DND-41 (cell line): ENCODE results near the gene VAPA.

Experiments
- EZH2 ChIP-seq: IDR thresholded peaks from 3 replicates; pipeline ENCODE4 v1.6.1; 2012; ENCODE audit warnings: borderline replicate concordance, low read depth, mild to moderate bottlenecking, moderate library complexity, low read length, inconsistent platforms; ENCODE audit not compliant: severe bottlenecking
- TF ChIP-seq, protein P1 (sequence below): IDR thresholded peaks from 2 replicates; pipeline ENCODE4 v1.5.1; 2012; ENCODE audit warnings: borderline replicate concordance, low read length, moderate library complexity, mild to moderate bottlenecking; ENCODE audit not compliant: poor library complexity, severe bottlenecking; ENCODE audit errors: extremely low read depth

DNA sequence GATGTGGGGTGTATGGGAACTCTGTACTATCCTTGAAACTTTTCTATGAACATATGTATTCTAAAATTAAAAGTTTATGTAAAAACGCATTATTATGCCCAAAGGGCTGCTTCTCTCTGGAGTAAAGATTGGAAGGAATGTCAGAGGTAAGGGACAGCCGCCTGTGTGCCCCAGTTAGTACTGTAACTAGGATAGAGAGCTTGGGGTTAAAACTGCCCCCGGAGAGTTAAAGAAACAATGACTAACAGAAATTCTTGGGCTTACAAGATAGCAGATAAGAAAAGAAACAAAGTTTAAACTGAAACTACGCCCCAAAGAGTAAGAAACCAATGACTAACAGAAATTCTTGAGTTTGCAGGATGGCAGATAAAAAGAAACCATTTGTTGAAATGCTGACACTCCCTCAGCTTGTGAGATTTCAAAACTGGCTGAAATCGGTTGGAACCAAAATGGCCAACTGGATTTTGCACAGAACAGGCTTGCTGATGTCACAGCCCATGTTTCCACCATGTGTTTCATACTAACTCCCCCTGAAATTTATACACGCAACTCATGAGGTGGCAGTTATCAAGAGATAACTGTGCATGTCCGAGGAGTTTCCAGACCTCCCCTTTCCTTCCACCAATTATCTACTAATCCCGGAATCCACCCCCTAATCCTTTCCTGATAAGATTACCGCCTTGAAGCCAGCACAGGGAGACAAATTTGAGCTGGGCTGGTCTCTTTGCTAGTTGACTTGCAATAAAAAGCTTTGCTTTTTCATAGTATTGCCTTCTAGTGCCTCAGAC lies 36.8 kb upstream of the VAPA start:
- TF ChIP-seq EZH2 = no peak
- TF ChIP-seq, protein P1, sequence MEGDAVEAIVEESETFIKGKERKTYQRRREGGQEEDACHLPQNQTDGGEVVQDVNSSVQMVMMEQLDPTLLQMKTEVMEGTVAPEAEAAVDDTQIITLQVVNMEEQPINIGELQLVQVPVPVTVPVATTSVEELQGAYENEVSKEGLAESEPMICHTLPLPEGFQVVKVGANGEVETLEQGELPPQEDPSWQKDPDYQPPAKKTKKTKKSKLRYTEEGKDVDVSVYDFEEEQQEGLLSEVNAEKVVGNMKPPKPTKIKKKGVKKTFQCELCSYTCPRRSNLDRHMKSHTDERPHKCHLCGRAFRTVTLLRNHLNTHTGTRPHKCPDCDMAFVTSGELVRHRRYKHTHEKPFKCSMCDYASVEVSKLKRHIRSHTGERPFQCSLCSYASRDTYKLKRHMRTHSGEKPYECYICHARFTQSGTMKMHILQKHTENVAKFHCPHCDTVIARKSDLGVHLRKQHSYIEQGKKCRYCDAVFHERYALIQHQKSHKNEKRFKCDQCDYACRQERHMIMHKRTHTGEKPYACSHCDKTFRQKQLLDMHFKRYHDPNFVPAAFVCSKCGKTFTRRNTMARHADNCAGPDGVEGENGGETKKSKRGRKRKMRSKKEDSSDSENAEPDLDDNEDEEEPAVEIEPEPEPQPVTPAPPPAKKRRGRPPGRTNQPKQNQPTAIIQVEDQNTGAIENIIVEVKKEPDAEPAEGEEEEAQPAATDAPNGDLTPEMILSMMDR = no peak
